Fibroblast of lung (primary cell): ENCODE data around the gene SHISA9. TPM values are rescaled to one million over a fixed set of nuclear protein-coding genes. Genes with fewer than 3 reads are reported as not detected.

Experiments
- DNase-seq, 2 donors: peaks; one replicate each; pipeline versions ENCODE4 v3.0.0 to v3.0.0-alpha.2; 2010; ENCODE audit warnings: low read depth in 2 of 2
- H2AFZ ChIP-seq: 2 replicates; pipeline ENCODE4 v1.5.1; 2012; ENCODE audit warnings: low read length, control low read depth, inconsistent platforms
- H3K27ac ChIP-seq: 2 replicates; pipeline ENCODE4 v1.5.1; 2011; ENCODE audit warnings: low read length, control low read depth; ENCODE audit not compliant: insufficient read depth
- H3K27me3 ChIP-seq: 2 replicates; pipeline ENCODE4 v1.5.1; 2011; ENCODE audit warnings: mild to moderate bottlenecking, low read length; ENCODE audit not compliant: control insufficient read depth, insufficient read depth
- H3K36me3 ChIP-seq: 2 replicates; pipeline ENCODE4 v1.5.1; 2011; ENCODE audit warnings: low read length; ENCODE audit not compliant: control insufficient read depth, insufficient read depth
- H3K4me1 ChIP-seq: 2 replicates; pipeline ENCODE4 v1.5.1; 2011; ENCODE audit warnings: low read length; ENCODE audit not compliant: control insufficient read depth, insufficient read depth; ENCODE audit errors: extremely low read depth
- H3K4me2 ChIP-seq: 2 replicates; pipeline ENCODE4 v1.5.1; 2011; ENCODE audit warnings: low read length, control low read depth; ENCODE audit not compliant: insufficient read depth; ENCODE audit errors: extremely low read depth
- H3K4me3 ChIP-seq, 4 experiments: fragments of 200-600 bp in 1 of 4; sonication (generic) in 1 of 4; replicated peaks in 1 of 4; 2 replicates each; pipeline ENCODE4 v1.5.1; 2011 to 2016; ENCODE audit warnings: low read length in 4 of 4, low read depth in 3 of 4, mild to moderate bottlenecking in 3 of 4, control low read depth in 2 of 4, inconsistent platforms in 1 of 4, mixed read lengths in 1 of 4; ENCODE audit not compliant: insufficient read depth in 1 of 4; ENCODE audit errors: control extremely low read depth in 1 of 4
- H3K79me2 ChIP-seq: 2 replicates; pipeline ENCODE4 v1.5.1; 2012; ENCODE audit warnings: mild to moderate bottlenecking, low read length, inconsistent platforms; ENCODE audit not compliant: control insufficient read depth, insufficient read depth
- H3K9ac ChIP-seq: 2 replicates; pipeline ENCODE4 v1.5.1; 2011; ENCODE audit warnings: mild to moderate bottlenecking, low read length, control low read depth; ENCODE audit not compliant: insufficient read depth
- H3K9me3 ChIP-seq: 2 replicates; pipeline ENCODE4 v1.5.1; 2012; ENCODE audit warnings: low read depth, low read length; ENCODE audit not compliant: control insufficient read depth, insufficient read depth
- H4K20me1 ChIP-seq: 2 replicates; pipeline ENCODE4 v1.5.1; 2011; ENCODE audit warnings: low read length; ENCODE audit not compliant: control insufficient read depth, insufficient read depth; ENCODE audit errors: extremely low read depth
- EZH2 ChIP-seq: IDR thresholded peaks from 2 replicates; pipeline ENCODE4 v1.5.1; 2012; ENCODE audit warnings: low read length, control low read depth, mild to moderate bottlenecking; ENCODE audit errors: missing control alignments
- polyA plus RNA-seq, 2 donors: library from polyadenylated mRNA; depleted of rRNA in 1 of 2; stranded (reverse) in 1 of 2; unstranded in 1 of 2; fragments of >200 nt; gene quantifications; 2 replicates each; pipeline ENCODE4 v1.2.1, GENCODE V29; 2011 to 2012; ENCODE audit warnings: missing spikeins in 1 of 2
- total RNA-seq: library from RNA; depleted of rRNA; stranded (reverse); fragments of >200 nt; gene quantifications from 2 replicates; pipeline ENCODE4 v1.2.1, GENCODE V29; 2014
- TF ChIP-seq, protein P1 (sequence below), 2 donors: IDR thresholded peaks in 1 of 2; conservative IDR thresholded peaks in 1 of 2; 1 replicate in 1 of 2; 2 replicates in 1 of 2; pipeline ENCODE4 v1.5.1; 2011 to 2012; ENCODE audit warnings: low read length in 2 of 2, control low read depth in 1 of 2, inconsistent platforms in 1 of 2, low read depth in 1 of 2, mild to moderate bottlenecking in 1 of 2

Gene SHISA9
- total and polyA plus RNA-seq, 2 donors (not counting 1 experiment from before 2014, with no cell fraction given) = not detected

DNA sequence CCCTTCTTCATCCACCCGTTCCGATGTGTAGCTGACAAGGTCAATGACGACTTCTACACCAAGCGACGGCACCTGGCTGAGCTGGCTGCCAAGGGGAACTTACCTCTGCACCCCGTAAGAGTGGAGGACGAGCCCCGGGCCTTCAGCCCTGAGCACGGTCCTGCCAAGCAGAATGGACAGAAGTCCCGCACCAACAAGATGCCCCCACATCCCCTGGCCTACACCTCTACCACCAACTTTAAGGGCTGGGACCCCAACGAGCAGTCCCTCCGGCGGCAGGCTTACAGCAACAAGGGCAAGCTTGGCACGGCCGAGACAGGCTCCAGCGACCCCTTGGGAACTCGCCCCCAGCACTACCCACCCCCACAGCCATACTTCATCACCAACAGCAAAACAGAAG, 333.6 kb downstream of the SHISA9 start:
- no peaks in the 10 kb centered on the region for H3K9me3 ChIP-seq
- DNase-seq = no peak
- H3K4me1 ChIP-seq = no peaks in the 10 kb centered on the region
- H3K79me2 ChIP-seq = no peaks in the 10 kb centered on the region
- H3K4me3 ChIP-seq = no peak overlapping the region
- no peak for TF ChIP-seq EZH2
- TF ChIP-seq, protein P1, sequence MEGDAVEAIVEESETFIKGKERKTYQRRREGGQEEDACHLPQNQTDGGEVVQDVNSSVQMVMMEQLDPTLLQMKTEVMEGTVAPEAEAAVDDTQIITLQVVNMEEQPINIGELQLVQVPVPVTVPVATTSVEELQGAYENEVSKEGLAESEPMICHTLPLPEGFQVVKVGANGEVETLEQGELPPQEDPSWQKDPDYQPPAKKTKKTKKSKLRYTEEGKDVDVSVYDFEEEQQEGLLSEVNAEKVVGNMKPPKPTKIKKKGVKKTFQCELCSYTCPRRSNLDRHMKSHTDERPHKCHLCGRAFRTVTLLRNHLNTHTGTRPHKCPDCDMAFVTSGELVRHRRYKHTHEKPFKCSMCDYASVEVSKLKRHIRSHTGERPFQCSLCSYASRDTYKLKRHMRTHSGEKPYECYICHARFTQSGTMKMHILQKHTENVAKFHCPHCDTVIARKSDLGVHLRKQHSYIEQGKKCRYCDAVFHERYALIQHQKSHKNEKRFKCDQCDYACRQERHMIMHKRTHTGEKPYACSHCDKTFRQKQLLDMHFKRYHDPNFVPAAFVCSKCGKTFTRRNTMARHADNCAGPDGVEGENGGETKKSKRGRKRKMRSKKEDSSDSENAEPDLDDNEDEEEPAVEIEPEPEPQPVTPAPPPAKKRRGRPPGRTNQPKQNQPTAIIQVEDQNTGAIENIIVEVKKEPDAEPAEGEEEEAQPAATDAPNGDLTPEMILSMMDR (conservative IDR thresholded peaks at IDR 0.05 in 1 of 2, IDR thresholded peaks at IDR 0.05 in 1 of 2; ENCODE audit: low read depth in 1 of 2, low read length in 2 of 2) = no peak
- H2AFZ ChIP-seq = no peak overlapping the region
- H3K4me2 ChIP-seq = no peak overlapping the region
- H3K27ac ChIP-seq = no peak overlapping the region
- H3K27me3 ChIP-seq = no peaks in the 10 kb centered on the region
- no peak overlapping the region for H3K9ac ChIP-seq
- H3K36me3 ChIP-seq = no peaks in the 10 kb centered on the region
- no peaks in the 10 kb centered on the region for H4K20me1 ChIP-seq

- Histone ChIP-seq H3K4me2 (no peak overlapping the region), H3K4me3 (no peak overlapping the region), H3K79me2 (no peaks in the 10 kb centered on the region), H3K9me3 (no peaks in the 10 kb centered on the region), H2AFZ (no peak overlapping the region), H3K9ac (no peak overlapping the region), H3K4me1 (no peaks in the 10 kb centered on the region), H3K36me3 (no peaks in the 10 kb centered on the region), H4K20me1 (no peaks in the 10 kb centered on the region), H3K27ac (no peak overlapping the region), H3K27me3 (no peaks in the 10 kb centered on the region)
- TF ChIP-seq EZH2 = no peak
- no peak for DNase-seq
Observed at GRCh38 chr16:13236308-13236707, 334.9 kb downstream of the SHISA9 start.

- Histone ChIP-seq H3K27ac (no peak overlapping the region), H3K4me1 (no peaks in the 10 kb centered on the region), H3K36me3 (no peaks in the 10 kb centered on the region), H3K4me2 (no peak overlapping the region), H3K4me3 (no peak overlapping the region), H3K79me2 (no peaks in the 10 kb centered on the region), H2AFZ (no peak overlapping the region), H4K20me1 (no peaks in the 10 kb centered on the region), H3K9me3 (no peaks in the 10 kb centered on the region), H3K9ac (no peak overlapping the region), H3K27me3 (no peaks in the 10 kb centered on the region)
- no peak for DNase-seq
- TF ChIP-seq EZH2 = no peak
- TF ChIP-seq, protein P1 (conservative IDR thresholded peaks at IDR 0.05 in 1 of 2, IDR thresholded peaks at IDR 0.05 in 1 of 2; ENCODE audit: low read depth in 1 of 2, low read length in 2 of 2) = no peak
Observed at GRCh38 chr16:13238182-13238581, 336.8 kb downstream of the SHISA9 start.
